Kidney glomerular epithelial cell (primary cell): ENCODE results near the gene ID3.

Experiments used
- DNase-seq: peaks from one replicate; lab custom pipeline; 2025; lab: John Stamatoyannopoulos, UW

ID3 gene

DNA sequence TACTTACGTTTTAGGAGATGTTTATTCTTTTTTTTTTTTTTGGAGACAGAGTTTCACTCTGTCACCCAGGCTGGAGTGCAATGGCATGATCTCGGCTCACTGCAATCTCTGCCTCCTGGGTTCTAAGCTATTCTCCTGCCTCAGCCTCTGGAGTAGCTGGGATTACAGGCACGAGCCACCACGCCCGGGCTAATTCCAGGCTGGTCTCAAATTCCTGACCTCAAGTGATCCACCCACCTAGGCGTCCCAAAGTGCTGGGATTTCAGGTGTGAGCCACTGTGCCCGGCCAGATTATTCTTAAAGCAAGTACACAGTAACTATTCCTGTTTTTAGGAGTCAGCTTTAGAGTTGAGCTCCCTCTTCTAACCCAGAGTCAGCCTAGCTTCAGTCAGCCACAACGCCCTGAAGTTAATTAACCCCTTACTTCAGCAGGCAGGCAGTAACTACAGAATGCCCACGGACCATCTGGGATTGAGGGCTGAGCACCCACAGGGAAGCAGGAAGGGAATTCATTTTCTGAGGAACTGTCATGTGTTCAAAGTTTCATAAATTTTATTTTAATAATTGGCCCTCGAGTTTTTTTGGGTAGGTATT lies 5.3 kb upstream of the ID3 start:
- DNase-seq, result no peak

GRCh38 chr1:23563755-23564374 lies 4.6 kb upstream of the ID3 start:
- DNase-seq, result no peak

DNA sequence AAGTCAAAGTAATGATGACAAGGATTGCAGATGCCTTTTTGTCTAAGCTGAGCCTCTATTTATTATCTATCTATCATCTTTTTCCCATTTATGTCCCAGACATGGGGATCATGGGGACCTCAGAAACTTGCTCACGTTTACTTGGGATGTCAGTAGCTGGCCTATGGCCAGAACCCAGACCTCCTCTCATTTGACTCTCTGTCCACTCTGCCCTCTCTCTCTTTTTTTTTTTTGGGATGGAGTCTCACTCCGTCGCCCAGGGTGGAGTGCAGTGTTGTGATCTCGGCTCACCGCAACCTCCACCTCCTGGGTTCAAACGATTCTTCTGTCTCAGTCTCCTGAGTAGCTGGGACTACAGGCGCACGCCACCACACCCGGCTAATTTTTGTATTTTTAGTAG lies 3.7 kb upstream of the ID3 start:
- DNase-seq, result no peak

GRCh38 chr1:23562137-23562876 lies 3.0 kb upstream of the ID3 start:
- DNase-seq, result peak; percentile 91

DNA sequence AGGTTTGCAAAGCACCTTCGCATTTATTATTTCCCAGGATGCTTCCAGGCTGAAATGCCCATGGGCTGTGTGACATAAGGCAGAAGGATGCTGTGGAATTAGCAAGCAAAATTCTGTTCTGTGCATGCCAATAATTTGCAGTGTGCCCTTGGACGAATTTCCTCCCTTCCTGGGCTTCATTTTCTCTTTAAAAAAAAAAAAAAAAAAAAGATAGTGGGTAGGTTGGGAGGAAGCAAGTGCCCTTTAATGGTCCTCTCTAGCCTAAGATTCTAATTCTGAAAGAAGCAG lies 2.5 kb upstream of the ID3 start:
- peak; percentile 35 for DNase-seq

DNA sequence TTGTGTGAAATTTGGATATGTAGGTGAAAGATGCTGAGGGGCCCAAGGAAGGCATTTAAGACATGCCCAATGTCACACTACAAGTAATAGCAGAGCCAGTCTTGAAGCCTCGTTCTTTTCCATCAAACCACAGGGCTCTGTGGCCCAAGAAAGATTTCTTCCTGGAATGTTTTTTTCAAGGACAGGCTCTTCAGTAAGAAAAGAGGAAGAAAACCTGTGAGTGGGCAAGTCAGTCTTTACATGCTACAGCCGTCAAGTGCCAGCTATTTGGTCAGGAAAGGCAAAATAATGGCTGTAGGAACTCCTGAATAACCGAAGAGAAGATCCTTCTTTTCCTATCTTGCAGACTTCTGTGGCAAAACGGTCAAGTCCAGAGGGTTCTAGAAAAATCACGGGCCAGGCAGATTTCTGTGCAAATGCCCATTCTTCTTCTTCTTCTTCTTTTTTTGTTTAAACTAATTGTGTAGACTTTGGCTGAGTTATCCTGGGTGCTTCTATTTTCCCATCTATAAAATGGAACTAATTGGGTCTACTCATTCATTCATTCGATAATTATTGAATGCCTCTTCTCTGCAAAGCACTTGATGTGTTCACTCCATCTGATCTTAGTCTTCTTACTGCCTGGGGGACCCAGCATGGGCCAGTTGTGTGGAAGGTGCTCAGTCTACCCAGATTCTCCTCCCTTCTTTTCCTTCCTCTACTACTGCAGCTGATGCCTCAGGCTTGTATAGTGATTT lies 1.9 kb upstream of the ID3 start:
- no peak for DNase-seq

- peak; percentile 71 for DNase-seq
Measured at GRCh38 chr1:23559985-23560741, 862 bp upstream of the ID3 start.

GRCh38 chr1:23558872-23559135 lies 497 bp downstream of the ID3 start:
- DNase-seq, result no peak

DNA sequence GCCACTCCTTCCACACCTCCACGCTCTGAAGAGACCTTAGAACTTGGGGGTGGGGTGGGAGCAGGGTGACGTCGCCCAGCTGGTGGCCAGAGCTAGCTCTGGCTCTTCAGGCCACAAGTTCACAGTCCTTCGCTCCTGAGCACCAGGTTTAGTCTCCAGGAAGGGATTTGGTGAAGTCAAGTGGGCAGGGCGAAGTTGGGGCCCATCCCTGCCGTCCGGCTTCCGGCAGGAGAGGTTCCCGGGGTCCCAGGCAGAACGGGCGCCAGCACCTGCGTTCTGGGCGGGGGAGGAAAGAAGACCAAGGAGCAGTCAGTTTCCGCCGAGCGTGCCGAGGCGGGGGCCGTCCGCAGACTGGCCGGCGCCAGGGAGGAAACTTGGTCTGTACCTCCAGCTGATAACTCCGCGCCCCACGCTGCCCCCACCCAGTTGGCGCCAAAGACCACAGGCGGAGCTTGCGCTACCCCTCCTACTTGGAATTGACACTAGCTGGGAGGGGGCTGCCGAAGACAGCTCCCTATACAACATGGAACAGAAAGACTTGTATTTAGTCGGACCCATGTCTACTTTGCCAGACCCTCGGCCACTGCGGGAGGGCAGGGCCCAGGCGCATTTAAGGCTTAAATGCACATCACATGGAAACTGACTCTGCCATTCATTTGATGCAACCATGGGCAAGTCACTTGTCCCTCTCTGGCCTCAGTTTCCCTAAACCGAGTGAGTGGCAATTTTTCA lies 995 bp downstream of the ID3 start:
- peak; percentile 66 for DNase-seq

GRCh38 chr1:23557471-23558124 lies 1.7 kb downstream of the ID3 start:
- DNase-seq, result no peak

- peak; percentile 68 for DNase-seq
Measured at GRCh38 chr1:23556635-23557470, 2.4 kb downstream of the ID3 start.

- peak; percentile 94 for DNase-seq
Measured at GRCh38 chr1:23555986-23556634, 3.2 kb downstream of the ID3 start.

- peak; percentile 71 for DNase-seq
Measured at GRCh38 chr1:23555270-23555985, 3.9 kb downstream of the ID3 start.

DNA sequence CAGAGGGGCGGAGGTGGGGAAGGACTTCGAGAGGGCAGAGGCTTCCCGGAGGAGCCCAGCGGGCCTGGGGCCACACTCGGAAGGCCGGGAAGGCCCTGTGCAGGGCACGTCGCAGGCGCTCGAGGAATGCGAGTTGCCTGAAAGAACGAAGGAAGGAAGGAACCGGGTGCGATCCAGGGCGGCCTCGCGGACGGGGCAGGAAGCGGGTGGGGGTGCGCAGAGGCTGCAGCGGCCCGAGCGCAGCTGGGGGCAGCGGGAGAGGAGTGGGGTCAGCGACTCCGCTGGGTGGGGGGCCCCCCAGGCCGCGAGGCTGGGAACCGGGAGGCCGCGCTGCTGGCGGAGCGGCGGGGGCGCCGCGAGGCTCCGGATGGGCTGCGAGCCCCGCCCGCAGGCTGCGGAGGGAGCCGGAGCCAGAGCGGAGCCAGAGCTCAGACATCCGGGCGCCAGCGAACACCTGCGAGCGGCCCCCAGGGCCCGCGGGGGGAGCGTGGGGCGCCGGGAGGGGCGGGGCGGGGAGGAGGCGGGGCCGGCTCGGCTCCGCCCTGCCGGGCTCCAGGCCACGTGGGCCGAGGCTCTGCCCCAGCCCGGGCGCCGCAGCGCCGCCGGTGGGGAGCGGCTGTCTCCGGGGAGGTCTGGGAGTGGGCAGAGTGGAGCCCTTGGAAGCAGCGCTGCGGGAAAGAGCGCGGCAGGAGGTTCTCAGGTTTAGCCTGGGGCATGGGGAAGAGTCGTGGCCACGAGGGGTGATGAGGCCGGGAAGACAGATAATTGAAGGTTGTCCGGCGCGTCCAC lies 4.6 kb downstream of the ID3 start:
- peak; percentile 80 for DNase-seq

GRCh38 chr1:23554127-23554480 lies 5.2 kb downstream of the ID3 start:
- no peak for DNase-seq

GRCh38 chr1:23553231-23554126 lies 5.8 kb downstream of the ID3 start:
- no peak for DNase-seq

GRCh38 chr1:23551849-23552248 lies 7.5 kb downstream of the ID3 start:
- DNase-seq, result no peak
